C4-2B (cell line): Measurements from ENCODE around the gene FGGY.

Experiments
- H3K27ac ChIP-seq: fragments of 450-650 bp; 2 replicates; pipeline ENCODE4 v1.5.1; 2017
- CTCF ChIP-seq: fragments of 450-650 bp; conservative IDR thresholded peaks from 2 replicates; pipeline ENCODE4 v1.5.1; 2017; ENCODE audit warnings: mild to moderate bottlenecking
- ZFX ChIP-seq: fragments of 450-650 bp; IDR thresholded peaks from 2 replicates; pipeline ENCODE4 v1.6.1; 2017

FGGY gene

GRCh38 chr1:59309795-59310548 lies 13.1 kb downstream of the FGGY start:
- no peak for TF ChIP-seq CTCF
- TF ChIP-seq ZFX, result no peak
- H3K27ac ChIP-seq, result no peak overlapping the region

- TF ChIP-seq ZFX, result no peak
- no peak for TF ChIP-seq CTCF
- no peak overlapping the region for H3K27ac ChIP-seq
Observed at GRCh38 chr1:59310549-59311250, 13.8 kb downstream of the FGGY start.

- no peak for TF ChIP-seq ZFX
- TF ChIP-seq CTCF, result no peak
- H3K27ac ChIP-seq, result no peak overlapping the region
Observed at GRCh38 chr1:59314776-59315528, 18.1 kb downstream of the FGGY start.

- TF ChIP-seq CTCF, result no peak
- no peak for TF ChIP-seq ZFX
Observed at GRCh38 chr1:59315529-59316463, 18.9 kb downstream of the FGGY start.

GRCh38 chr1:59316497-59317128 lies 19.7 kb downstream of the FGGY start:
- no peak overlapping the region for H3K27ac ChIP-seq
- TF ChIP-seq ZFX (no peak), CTCF (no peak)

More at GRCh38 chr1:59315529-59316463, 18.9 kb downstream of the FGGY start:
- H3K27ac ChIP-seq, result no peak overlapping the region

GRCh38 chr1:59317343-59317742 lies 20.4 kb downstream of the FGGY start:
- TF ChIP-seq ZFX (no peak), CTCF (no peak)
- no peak overlapping the region for H3K27ac ChIP-seq
